K562 (cell line): ENCODE measurements around the gene SLC6A9. TPM values are rescaled to one million over a fixed set of nuclear protein-coding genes. Genes with fewer than 3 reads are reported as not detected.
A peak's percentile ranks its signal among the peaks of the same experiment; 100 is the strongest.

Experiments
- ARNT ChIP-seq, 2 experiments: fragments of 450-650 bp; IDR thresholded peaks; 2 replicates each; pipeline ENCODE4 v1.6.1; 2016; ENCODE audit warnings: mild to moderate bottlenecking in 1 of 2
- ATF1 ChIP-seq, 2 experiments: fragments of 450-650 bp in 1 of 2; IDR thresholded peaks; 2 replicates each; pipeline ENCODE4 v1.6.1; 2016; ENCODE audit warnings: missing compliant biosample characterization in 1 of 2, missing genetic modification characterization in 1 of 2
- BCL6 ChIP-seq: fragments of 250-450 bp; sonication (Bioruptor Pico); IDR thresholded peaks from 2 replicates; pipeline ENCODE4 v1.4.0; 2020
- EP400 ChIP-seq: fragments of 450-650 bp; IDR thresholded peaks from 2 replicates; pipeline ENCODE4 v1.6.1; 2017; ENCODE audit warnings: antibody characterized with exemption, mild to moderate bottlenecking, moderate library complexity
- ETV1 ChIP-seq: fragments of 450-650 bp; conservative IDR thresholded peaks from 2 replicates; pipeline ENCODE4 v1.6.1; 2016; ENCODE audit warnings: missing genetic modification characterization, control low read depth, low read depth, missing compliant biosample characterization
- FIP1L1 ChIP-seq: fragments of 200-400 bp; formaldehyde crosslinking; IDR thresholded peaks from 2 replicates; pipeline ENCODE4 v1.6.1; 2018; ENCODE audit warnings: mild to moderate bottlenecking, low read depth, low read length; ENCODE audit not compliant: poor library complexity, severe bottlenecking
- GTF2E2 ChIP-seq: fragments of 200-800 bp; sonication (Bioruptor generic); IDR thresholded peaks from 2 replicates; pipeline ENCODE4 v1.6.1; 2016; ENCODE audit warnings: missing genetic modification characterization, missing compliant biosample characterization
- HNRNPH1 ChIP-seq: fragments of 200-400 bp; formaldehyde crosslinking; optimal IDR thresholded peaks from 2 replicates; pipeline ENCODE3; 2017; ENCODE audit warnings: low read depth, mild to moderate bottlenecking, low read length, moderate library complexity
- NR2C1 ChIP-seq, 2 experiments: fragments of 450-650 bp; IDR thresholded peaks; 2 replicates each; pipeline ENCODE4 v1.6.1; 2017; ENCODE audit warnings: mild to moderate bottlenecking in 2 of 2, antibody characterized with exemption in 1 of 2, inconsistent platforms in 1 of 2, missing compliant biosample characterization in 1 of 2, missing genetic modification characterization in 1 of 2
- NRF1 ChIP-seq, 2 experiments: fragments of 450-650 bp; IDR thresholded peaks in 1 of 2; conservative IDR thresholded peaks in 1 of 2; 2 replicates each; pipeline ENCODE4 v1.6.1; 2014; ENCODE audit warnings: mild to moderate bottlenecking in 2 of 2
- SLC30A9 ChIP-seq: fragments of 250-450 bp; sonication (Bioruptor Pico); IDR thresholded peaks from 2 replicates; pipeline ENCODE4 v1.8.0; 2022; ENCODE audit warnings: mild to moderate bottlenecking, moderate library complexity
- TAF7 ChIP-seq: fragments of 450-650 bp; IDR thresholded peaks from 2 replicates; pipeline ENCODE4 v1.6.1; 2016; ENCODE audit warnings: missing genetic modification characterization, missing compliant biosample characterization
- TBP ChIP-seq: optimal IDR thresholded peaks from 2 replicates; pipeline ENCODE3; 2011; ENCODE audit warnings: low read depth, low read length, improper control_type of control experiment
- U2AF1 ChIP-seq: fragments of 200-400 bp; formaldehyde crosslinking; optimal IDR thresholded peaks from 2 replicates; pipeline ENCODE3; 2017; ENCODE audit warnings: mild to moderate bottlenecking, low read depth, low read length, moderate library complexity
- ZBTB8A ChIP-seq: fragments of 450-650 bp; IDR thresholded peaks from 2 replicates; pipeline ENCODE4 v1.6.1; 2018; ENCODE audit warnings: mild to moderate bottlenecking, moderate library complexity; ENCODE audit not compliant: partially characterized antibody
- ZNF57 ChIP-seq: fragments of 450-650 bp; formaldehyde crosslinking; IDR thresholded peaks from 2 replicates; pipeline ENCODE4 v1.4.0; 2020; ENCODE audit warnings: mild to moderate bottlenecking, moderate library complexity
- ZNF644 ChIP-seq: fragments of 200-800 bp; sonication (Bioruptor generic); IDR thresholded peaks from 2 replicates; pipeline ENCODE4 v1.6.1; 2016; ENCODE audit warnings: low read depth, missing genetic modification characterization, missing compliant biosample characterization
- ZNF75A ChIP-seq: fragments of 450-650 bp; formaldehyde crosslinking; IDR thresholded peaks from 2 replicates; pipeline ENCODE4 v1.4.0; 2020; ENCODE audit warnings: mild to moderate bottlenecking
- polyA plus RNA-seq, 8 experiments: library from polyadenylated mRNA; depleted of rRNA in 4 of 8; stranded (reverse) in 5 of 8; unstranded in 3 of 8; fragments of >200 nt; fragmentation: Nextera tagmentation in 2 of 8; fragmentation: Illumina TruSeq in 1 of 8; extraction: Ambion mirVana in 2 of 8; extraction: Trizol in 1 of 8; gene quantifications; 2 replicates each; pipeline versions ENCODE4 v1.2.1 to v1.2.3, GENCODE V29; 2011 to 2014; ENCODE audit warnings: inconsistent platforms in 1 of 8, missing spikeins in 1 of 8
- total RNA-seq, 7 experiments: library from RNA; depleted of rRNA in 6 of 7; stranded (reverse); fragments of >200 nt in 6 of 7; fragmentation: Illumina TruSeq in 2 of 7; extraction: Trizol in 2 of 7; gene quantifications; 2 replicates each; pipeline versions ENCODE4 v1.2.1 to v1.2.3, GENCODE V29; 2011 to 2021; ENCODE audit warnings: low replicate concordance in 1 of 7
- TF ChIP-seq, protein P1 (sequence below): fragments of 250-450 bp; sonication (Bioruptor Pico); IDR thresholded peaks from 2 replicates; pipeline ENCODE4 v1.8.0; 2021; ENCODE audit warnings: moderate library complexity, mild to moderate bottlenecking, inconsistent platforms
- TF ChIP-seq, protein P2 (sequence below): fragments of 250-450 bp; sonication (Bioruptor Pico); IDR thresholded peaks from 2 replicates; pipeline ENCODE4 v1.8.0; 2021; ENCODE audit warnings: moderate library complexity, mild to moderate bottlenecking, inconsistent platforms
- TF ChIP-seq, protein P3 (sequence below): IDR thresholded peaks from 3 replicates; pipeline ENCODE4 v1.6.1; 2011; ENCODE audit warnings: borderline replicate concordance, mild to moderate bottlenecking; ENCODE audit not compliant: insufficient read length, insufficient read depth
- TF ChIP-seq, protein P4 (sequence below): fragments of 450-650 bp; IDR thresholded peaks from 2 replicates; pipeline ENCODE4 v1.6.1; 2016; ENCODE audit warnings: antibody characterized with exemption
- TF ChIP-seq, protein P5 (sequence below): sonication (generic); formaldehyde crosslinking; IDR thresholded peaks from 2 replicates; pipeline ENCODE4 v1.8.0; 2022; ENCODE audit warnings: mild to moderate bottlenecking, low read depth, missing genetic modification reagents

The SLC6A9 gene
- total and polyA plus RNA-seq, 9 of the 15 experiments (the other 6 are each of a cell fraction or from before 2014, with no cell fraction given): 0.17 to 18.7 (median 2.9) TPM

DNA sequence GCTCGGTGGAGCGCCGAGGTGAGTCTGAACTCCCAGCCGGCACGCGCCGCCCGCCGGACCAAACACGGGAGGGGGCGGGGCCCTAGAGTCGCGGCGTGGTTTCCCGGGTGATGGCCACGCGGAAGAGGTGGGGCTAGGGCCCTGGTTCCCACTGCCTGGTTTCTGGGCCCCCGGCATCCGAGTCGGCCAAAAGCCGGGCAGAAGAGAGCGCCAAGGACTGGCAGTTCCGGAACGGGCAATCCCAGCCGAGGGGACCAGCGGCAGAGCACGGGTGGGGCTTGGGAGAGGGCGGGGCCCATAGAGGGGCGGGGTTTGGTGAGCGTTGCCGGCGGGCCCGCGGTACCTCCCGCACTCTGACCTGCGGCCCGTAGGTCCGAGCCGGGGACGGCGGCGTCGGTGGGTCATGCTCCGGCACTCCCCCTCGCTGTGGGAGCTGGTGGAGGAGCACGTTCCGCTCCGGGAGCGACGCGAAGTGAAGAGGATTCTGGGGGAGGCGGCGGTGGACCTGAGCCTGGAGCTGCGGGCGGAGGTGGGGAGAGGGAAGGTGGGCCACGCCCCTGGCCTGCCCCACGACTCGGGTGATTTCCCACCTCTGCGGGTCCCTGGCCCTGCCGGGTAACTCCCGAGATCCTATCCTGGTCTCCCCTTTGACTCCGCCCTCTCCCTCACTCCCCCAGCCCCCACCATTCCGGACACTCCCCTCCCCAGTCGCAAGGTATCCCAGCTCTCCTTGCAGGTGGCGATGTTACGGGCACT lies 39.6 kb downstream of the SLC6A9 start, which contains the start of gene CCDC24 (continued):
- TF ChIP-seq NR2C1 (IDR thresholded peaks at IDR 0.05): peak; percentile 39; the same call in 1 of the 2 replicates
- peak; percentile 10; the same call in 1 of the 2 replicates for TF ChIP-seq NR2C1 (tag; IDR thresholded peaks at IDR 0.05)
- TF ChIP-seq BCL6 (CRISPR knock-in tag): no peak
- TF ChIP-seq FIP1L1: no peak
- TF ChIP-seq ZNF644 (tag): no peak
- TF ChIP-seq, protein P1, sequence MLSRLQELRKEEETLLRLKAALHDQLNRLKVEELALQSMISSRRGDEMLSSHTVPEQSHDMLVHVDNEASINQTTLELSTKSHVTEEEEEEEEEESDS (CRISPR knock-in tag): no peak
- TF ChIP-seq, protein P2, sequence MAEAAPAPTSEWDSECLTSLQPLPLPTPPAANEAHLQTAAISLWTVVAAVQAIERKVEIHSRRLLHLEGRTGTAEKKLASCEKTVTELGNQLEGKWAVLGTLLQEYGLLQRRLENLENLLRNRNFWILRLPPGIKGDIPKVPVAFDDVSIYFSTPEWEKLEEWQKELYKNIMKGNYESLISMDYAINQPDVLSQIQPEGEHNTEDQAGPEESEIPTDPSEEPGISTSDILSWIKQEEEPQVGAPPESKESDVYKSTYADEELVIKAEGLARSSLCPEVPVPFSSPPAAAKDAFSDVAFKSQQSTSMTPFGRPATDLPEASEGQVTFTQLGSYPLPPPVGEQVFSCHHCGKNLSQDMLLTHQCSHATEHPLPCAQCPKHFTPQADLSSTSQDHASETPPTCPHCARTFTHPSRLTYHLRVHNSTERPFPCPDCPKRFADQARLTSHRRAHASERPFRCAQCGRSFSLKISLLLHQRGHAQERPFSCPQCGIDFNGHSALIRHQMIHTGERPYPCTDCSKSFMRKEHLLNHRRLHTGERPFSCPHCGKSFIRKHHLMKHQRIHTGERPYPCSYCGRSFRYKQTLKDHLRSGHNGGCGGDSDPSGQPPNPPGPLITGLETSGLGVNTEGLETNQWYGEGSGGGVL (CRISPR knock-in tag): no peak
- TF ChIP-seq ARNT (IDR thresholded peaks at IDR 0.05): no peak
- TF ChIP-seq ZNF57 (CRISPR knock-in tag): no peak
- TF ChIP-seq, protein P3, sequence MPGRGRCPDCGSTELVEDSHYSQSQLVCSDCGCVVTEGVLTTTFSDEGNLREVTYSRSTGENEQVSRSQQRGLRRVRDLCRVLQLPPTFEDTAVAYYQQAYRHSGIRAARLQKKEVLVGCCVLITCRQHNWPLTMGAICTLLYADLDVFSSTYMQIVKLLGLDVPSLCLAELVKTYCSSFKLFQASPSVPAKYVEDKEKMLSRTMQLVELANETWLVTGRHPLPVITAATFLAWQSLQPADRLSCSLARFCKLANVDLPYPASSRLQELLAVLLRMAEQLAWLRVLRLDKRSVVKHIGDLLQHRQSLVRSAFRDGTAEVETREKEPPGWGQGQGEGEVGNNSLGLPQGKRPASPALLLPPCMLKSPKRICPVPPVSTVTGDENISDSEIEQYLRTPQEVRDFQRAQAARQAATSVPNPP: no peak
- no peak for TF ChIP-seq GTF2E2 (tag)
- TF ChIP-seq TAF7: no peak
- TF ChIP-seq ZNF75A: no peak
- TF ChIP-seq NRF1 (conservative IDR thresholded peaks at IDR 0.05 in 1 of 2, IDR thresholded peaks at IDR 0.05 in 1 of 2): peak in 1 of 2 experiments; percentile 42; a peak in 3 of 4 replicates
- no peak for TF ChIP-seq TBP
- no peak for TF ChIP-seq ZBTB8A
- no peak for TF ChIP-seq ETV1
- TF ChIP-seq SLC30A9 (CRISPR knock-in tag): no peak
- TF ChIP-seq, protein P4, sequence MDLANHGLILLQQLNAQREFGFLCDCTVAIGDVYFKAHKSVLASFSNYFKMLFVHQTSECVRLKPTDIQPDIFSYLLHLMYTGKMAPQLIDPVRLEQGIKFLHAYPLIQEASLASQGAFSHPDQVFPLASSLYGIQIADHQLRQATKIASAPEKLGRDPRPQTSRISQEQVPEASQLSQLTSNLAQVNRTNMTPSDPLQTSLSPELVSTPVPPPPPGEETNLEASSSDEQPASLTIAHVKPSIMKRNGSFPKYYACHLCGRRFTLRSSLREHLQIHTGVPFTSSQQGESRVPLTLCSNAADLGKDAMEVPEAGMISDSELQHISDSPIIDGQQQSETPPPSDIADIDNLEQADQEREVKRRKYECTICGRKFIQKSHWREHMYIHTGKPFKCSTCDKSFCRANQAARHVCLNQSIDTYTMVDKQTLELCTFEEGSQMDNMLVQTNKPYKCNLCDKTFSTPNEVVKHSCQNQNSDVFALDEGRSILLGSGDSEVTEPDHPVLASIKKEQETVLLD: no peak; the same call in 1 of the 2 replicates
- TF ChIP-seq ATF1 (CRISPR knock-in tag; IDR thresholded peaks at IDR 0.05): no peak
- TF ChIP-seq ATF1 (tag; IDR thresholded peaks at IDR 0.05): peak; percentile 52
- TF ChIP-seq U2AF1: peak; percentile 67
- TF ChIP-seq, protein P5, sequence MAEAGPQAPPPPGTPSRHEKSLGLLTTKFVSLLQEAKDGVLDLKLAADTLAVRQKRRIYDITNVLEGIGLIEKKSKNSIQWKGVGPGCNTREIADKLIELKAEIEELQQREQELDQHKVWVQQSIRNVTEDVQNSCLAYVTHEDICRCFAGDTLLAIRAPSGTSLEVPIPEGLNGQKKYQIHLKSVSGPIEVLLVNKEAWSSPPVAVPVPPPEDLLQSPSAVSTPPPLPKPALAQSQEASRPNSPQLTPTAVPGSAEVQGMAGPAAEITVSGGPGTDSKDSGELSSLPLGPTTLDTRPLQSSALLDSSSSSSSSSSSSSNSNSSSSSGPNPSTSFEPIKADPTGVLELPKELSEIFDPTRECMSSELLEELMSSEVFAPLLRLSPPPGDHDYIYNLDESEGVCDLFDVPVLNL (CRISPR knock-in tag): 0 out of 2 replicates have a peak, but pooled peaks have one; percentile 27
- TF ChIP-seq HNRNPH1: no peak
- TF ChIP-seq EP400: peak; percentile 84
